ENCODE results near the gene ZCCHC10.

ZCCHC10 gene

DNA sequence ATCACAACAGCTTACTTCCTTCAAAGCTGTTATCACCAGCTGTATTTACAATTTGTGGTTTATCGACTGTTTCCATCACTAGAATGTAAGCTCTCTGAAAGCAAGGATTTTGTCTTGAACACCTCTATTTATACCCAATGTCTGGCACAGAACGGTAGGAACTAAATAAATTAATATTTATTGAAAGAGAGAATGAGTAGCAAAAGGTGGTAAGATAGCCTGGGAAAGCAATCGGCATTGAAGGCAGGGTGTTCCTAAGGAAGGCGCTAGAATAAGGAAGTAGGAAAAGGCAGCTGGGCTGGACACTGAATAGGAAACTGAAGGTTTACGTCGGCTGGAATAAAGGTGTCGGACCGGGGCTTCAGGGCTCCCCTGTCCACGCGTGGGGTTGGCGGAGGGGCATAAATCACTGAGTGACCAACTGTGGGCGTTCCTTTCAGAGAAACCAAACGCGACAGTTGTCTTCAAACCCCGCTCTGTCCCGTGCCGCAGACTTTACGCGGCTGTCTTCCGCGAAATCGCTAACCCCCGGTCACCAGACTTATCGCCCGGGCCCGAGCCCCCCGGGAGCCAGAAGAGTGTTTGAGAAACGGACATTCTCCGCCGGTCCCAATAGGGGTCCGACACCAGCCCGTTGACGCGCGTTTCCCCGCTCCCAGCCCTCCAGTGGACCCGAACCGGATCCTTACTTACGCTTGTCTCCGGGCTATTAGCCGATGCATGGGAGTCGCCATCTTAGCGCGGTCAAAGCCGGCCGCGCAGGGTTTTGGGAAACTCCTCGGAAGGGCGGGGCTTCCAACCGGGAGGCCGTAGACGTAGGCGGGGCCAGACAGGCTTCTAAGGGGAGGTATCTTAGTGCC is at the start of gene ZCCHC10:
Gene ZCCHC10, minus strand, starts transcription at position 746 of the 860 bp plus-strand sequence. Its CDS starts 12 bp downstream, at position 734.
- peak within 1 kb of the TSS; percentile 92 for H3K27ac ChIP-seq
- TF ChIP-seq, protein P1, sequence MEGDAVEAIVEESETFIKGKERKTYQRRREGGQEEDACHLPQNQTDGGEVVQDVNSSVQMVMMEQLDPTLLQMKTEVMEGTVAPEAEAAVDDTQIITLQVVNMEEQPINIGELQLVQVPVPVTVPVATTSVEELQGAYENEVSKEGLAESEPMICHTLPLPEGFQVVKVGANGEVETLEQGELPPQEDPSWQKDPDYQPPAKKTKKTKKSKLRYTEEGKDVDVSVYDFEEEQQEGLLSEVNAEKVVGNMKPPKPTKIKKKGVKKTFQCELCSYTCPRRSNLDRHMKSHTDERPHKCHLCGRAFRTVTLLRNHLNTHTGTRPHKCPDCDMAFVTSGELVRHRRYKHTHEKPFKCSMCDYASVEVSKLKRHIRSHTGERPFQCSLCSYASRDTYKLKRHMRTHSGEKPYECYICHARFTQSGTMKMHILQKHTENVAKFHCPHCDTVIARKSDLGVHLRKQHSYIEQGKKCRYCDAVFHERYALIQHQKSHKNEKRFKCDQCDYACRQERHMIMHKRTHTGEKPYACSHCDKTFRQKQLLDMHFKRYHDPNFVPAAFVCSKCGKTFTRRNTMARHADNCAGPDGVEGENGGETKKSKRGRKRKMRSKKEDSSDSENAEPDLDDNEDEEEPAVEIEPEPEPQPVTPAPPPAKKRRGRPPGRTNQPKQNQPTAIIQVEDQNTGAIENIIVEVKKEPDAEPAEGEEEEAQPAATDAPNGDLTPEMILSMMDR (conservative IDR thresholded peaks at IDR 0.05; ENCODE audit: low read depth) = no peak
- POLR2A ChIA-PET (ENCODE audit: low non-redundant PET) = interaction anchor here (1.0 kb wide), 1 partner anchor 9 kb away, joined by 6 read pairs; no protein-coding TSS in a partner anchor
- CTCF ChIA-PET = no interaction called here
- DNase-seq (ENCODE audit: low spot score) = peak; percentile 98

DNA sequence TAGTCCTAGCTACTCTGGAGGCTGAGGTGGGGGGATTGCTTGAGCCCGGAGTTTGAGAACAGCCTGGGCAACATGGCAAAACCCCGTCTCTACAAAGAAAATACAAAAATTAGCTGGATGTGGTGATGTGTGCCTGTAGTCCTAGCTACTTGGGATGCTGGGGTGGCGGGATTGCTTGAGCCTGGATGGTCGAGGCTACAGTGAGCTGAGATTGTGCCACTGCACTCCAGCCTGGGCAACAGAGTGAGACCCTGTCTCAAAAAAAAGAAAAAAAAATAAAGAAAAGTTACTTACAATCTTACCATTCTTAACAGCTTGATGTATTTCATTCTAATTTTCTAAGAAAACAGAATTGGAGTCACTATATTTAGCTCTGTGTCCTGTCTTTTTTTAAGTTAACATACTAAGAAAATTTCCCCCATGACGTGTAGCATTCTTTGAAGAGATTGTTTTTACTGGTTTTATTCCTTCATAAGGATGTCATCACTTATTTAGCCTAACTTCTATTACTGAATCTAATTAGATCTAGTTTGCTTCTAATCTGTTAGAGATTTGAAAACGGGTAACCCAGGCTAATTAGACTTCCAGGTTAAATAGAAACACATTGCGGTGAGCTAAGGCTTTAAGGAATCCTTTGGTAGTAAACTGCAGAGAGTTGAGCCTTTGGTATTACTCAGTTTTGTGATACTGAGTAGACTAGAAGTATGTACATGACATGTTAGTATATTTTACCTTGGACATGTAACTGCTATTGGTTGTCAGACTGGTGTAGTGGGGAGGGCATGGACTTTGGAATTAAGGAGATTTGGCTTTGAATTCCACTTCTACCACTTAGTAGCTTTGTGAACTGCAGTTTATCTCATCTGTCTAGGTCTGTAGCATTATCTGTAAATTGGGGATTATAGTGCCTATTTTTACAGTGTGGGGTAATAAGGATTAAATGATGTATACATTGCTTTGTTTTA is 49.5 kb upstream of the ZCCHC10 start:
- H3K27ac ChIP-seq = peak overlapping the region; percentile 32; the same call in 1 of the 2 replicates
- POLR2A ChIA-PET (ENCODE audit: low non-redundant PET) = interaction anchor here (0.9 kb wide), 1 partner anchor 25 kb away, joined by 4 read pairs; the partner anchor contains the start of gene HSPA4
- TF ChIP-seq, protein P1 (conservative IDR thresholded peaks at IDR 0.05; ENCODE audit: low read depth) = no peak
- no peak for DNase-seq (ENCODE audit: low spot score)
- CTCF ChIA-PET = interaction anchor here (0.6 to 0.8 kb wide), 4 partner anchors 9 to 1612 kb away, joined by 3 read pairs; no protein-coding TSS in a partner anchor

DNA sequence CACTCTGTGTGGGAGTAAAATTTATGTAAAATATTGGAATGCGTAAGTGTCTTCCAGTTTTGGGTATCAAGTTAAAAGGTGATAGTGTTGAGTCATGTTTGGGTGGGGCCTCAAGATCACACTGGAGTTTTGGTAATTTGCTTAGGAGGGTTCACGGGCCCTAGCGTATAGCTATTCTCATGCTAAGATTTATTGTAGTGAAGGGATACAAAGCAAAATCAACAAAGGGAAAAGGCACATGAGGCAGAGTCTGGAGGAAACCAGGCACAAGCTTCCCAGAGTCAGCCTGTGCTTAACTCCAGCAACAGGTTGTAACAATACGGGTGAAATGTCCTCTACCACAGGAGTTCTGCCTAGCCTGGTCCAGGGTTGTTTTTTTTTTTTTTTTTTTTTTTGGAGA is 45.7 kb upstream of the ZCCHC10 start:
- ChIA-PET CTCF (interaction anchor here (0.6 to 1.2 kb wide), 3 partner anchors 8 to 177 kb away, joined by 3 to 4 read pairs (median 3); no protein-coding TSS in a partner anchor), POLR2A (ENCODE audit: low non-redundant PET) (no interaction called here)
- TF ChIP-seq, protein P1 (conservative IDR thresholded peaks at IDR 0.05; ENCODE audit: low read depth) = no peak
- DNase-seq (ENCODE audit: low spot score) = no peak
- peak overlapping the region; percentile 7; the same call in 1 of the 2 replicates for H3K27ac ChIP-seq

DNA sequence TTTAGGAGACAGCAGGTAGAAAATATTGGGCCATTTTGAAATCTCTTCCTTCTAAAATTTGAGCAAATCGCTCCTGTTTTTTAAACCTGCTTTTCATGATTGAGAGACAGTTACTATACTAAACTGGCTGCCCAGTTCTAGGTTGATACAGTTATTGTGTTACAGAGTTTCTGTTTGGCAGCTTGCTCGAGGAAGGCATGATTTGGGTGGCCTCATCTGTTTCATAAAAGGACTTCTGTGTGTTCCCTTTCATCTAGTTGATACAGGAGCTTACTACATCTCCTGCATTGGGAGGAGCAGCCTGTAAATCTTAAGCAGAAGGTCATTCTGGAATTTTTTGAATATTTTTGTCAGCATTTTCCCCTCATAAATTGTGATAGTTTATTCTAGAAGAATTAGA is 39.7 kb upstream of the ZCCHC10 start:
- ChIA-PET POLR2A (ENCODE audit: low non-redundant PET) (no interaction called here), CTCF (interaction anchor here (0.6 to 0.7 kb wide), 2 partner anchors 14 to 57 kb away, joined by 4 to 5 read pairs; no protein-coding TSS in a partner anchor)
- no peak for DNase-seq (ENCODE audit: low spot score)
- TF ChIP-seq, protein P1 (conservative IDR thresholded peaks at IDR 0.05; ENCODE audit: low read depth) = no peak
- no peak overlapping the region for H3K27ac ChIP-seq

DNA sequence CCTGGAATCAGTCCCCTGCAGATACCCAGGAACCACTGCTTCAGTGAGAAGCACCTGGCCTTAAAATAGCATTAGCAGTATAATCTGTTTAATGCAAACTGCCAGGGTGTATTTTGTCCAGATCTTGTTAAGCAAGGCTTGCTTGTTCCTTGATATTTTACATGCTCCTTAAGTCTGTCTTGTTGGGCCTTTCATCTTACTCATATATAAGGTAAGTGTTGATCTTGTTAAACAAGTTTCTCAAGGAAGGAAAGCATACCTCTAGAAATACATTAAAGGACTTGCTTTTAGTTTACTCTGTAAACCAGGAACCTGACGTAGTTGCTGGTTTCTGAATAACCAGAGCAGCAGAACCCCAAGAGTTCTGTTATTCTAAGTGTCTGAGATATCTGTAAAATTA is 39.1 kb upstream of the ZCCHC10 start:
- ChIA-PET CTCF (no interaction called here), POLR2A (ENCODE audit: low non-redundant PET) (no interaction called here)
- DNase-seq (ENCODE audit: low spot score) = no peak
- no peak overlapping the region for H3K27ac ChIP-seq
- TF ChIP-seq, protein P1 (conservative IDR thresholded peaks at IDR 0.05; ENCODE audit: low read depth) = no peak

DNA sequence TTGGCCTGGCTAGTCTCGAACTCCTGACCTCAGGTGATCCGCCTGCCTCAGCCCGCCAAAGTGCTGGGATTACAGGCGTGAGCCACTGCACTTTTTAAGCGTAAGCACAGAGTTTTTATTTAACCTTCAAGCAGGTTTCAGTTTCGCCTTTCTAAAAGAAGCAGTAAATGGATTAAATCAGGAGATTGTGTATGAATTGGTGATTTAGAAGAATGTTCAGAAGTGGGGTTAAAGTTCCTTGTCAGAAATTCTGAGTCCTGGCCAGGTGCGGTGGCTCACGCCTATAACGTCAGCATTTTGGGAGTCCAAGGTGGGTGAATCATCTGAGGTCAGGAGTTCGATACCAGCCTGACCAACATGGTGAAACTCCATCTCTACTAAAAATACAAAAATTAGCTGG is 37.6 kb upstream of the ZCCHC10 start:
- no peak for DNase-seq (ENCODE audit: low spot score)
- ChIA-PET CTCF (interaction anchor here (1.0 kb wide), 1 partner anchor 16 kb away, joined by 4 read pairs; no protein-coding TSS in a partner anchor), POLR2A (ENCODE audit: low non-redundant PET) (no interaction called here)
- TF ChIP-seq, protein P1 (conservative IDR thresholded peaks at IDR 0.05; ENCODE audit: low read depth) = no peak
- peak overlapping the region; percentile 60 for H3K27ac ChIP-seq
